T-cell (primary cell): ENCODE measurements around the gene LAMA5. TPM values are rescaled to one million over a fixed set of nuclear protein-coding genes. Genes with fewer than 3 reads are reported as not detected.

Experiments used
- ATAC-seq, 4 experiments: fragments of 200-7000 bp in 3 of 4; fragments of 150-1000 bp in 1 of 4; cut with Tn5 transposase; replicated peaks in 1 of 4; 1 replicate in 3 of 4; 2 replicates in 1 of 4; pipeline ENCODE4 v1.10.0; 2021; ENCODE audit warnings: moderate library complexity in 3 of 4, mild to moderate bottlenecking in 2 of 4, moderate number of reproducible peaks in 1 of 4
- CTCF ChIA-PET, 2 donors: fragments of 300-600 bp; sonication (Branson Sonifier 250); formaldehyde crosslinking; loops; one replicate each; lab custom pipeline; 2022; ENCODE audit warnings: antibody characterized with exemption in 2 of 2; lab: Charles Lee
- POLR2A ChIA-PET, 2 donors: fragments of 300-600 bp; sonication (Branson Sonifier 250); formaldehyde crosslinking; loops; one replicate each; lab custom pipeline; 2022; ENCODE audit warnings: antibody characterized with exemption in 2 of 2; lab: Charles Lee
- DNase-seq, 35 experiments: peaks; one replicate each; pipeline versions ENCODE4 v3.0.0 to v3.0.0-alpha.2; 2013 to 2023
- H3K27ac ChIP-seq: one replicate; pipeline ENCODE4 v1.5.1; 2013; ENCODE audit warnings: low read length
- H3K27me3 ChIP-seq, 2 experiments: replicated peaks in 1 of 2; 1 replicate in 1 of 2; 2 replicates in 1 of 2; pipeline versions ENCODE4 v1.6.1 to v1.7.0; 2013; ENCODE audit warnings: low read length in 1 of 2, mixed read lengths in 1 of 2; ENCODE audit not compliant: control insufficient read depth in 2 of 2, insufficient read depth in 2 of 2; ENCODE audit errors: extremely low read depth in 1 of 2
- H3K36me3 ChIP-seq, 2 donors: 1 replicate in 1 of 2; 2 replicates in 1 of 2; pipeline versions ENCODE4 v1.6.1 to v1.7.0; 2013; ENCODE audit warnings: low read length in 1 of 2; ENCODE audit not compliant: control insufficient read depth in 2 of 2, insufficient read depth in 1 of 2; ENCODE audit errors: extremely low read depth in 1 of 2
- H3K4me1 ChIP-seq, 2 experiments: 1 replicate in 1 of 2; 2 replicates in 1 of 2; pipeline versions ENCODE4 v1.6.1 to v1.7.0; 2013; ENCODE audit warnings: low read length in 2 of 2, mixed read lengths in 1 of 2; ENCODE audit not compliant: insufficient read depth in 2 of 2, control insufficient read depth in 1 of 2; ENCODE audit errors: extremely low read depth in 1 of 2
- H3K4me3 ChIP-seq, 2 donors: 1 replicate in 1 of 2; 2 replicates in 1 of 2; pipeline versions ENCODE4 v1.5.1 to v1.7.0; 2013; ENCODE audit warnings: mild to moderate bottlenecking in 2 of 2, low read length in 1 of 2, moderate library complexity in 1 of 2; ENCODE audit not compliant: control insufficient read depth in 1 of 2; ENCODE audit errors: extremely low read depth in 1 of 2
- H3K9me3 ChIP-seq: 2 replicates; pipeline ENCODE4 v1.7.0; 2013
- H3K27ac Mint-ChIP-seq, 2 donors: one replicate each; pipeline ENCODE4 v1.8.0; 2020 to 2021; ENCODE audit warnings: mild to moderate bottlenecking in 2 of 2, mixed read lengths in 2 of 2
- H3K27me3 Mint-ChIP-seq, 2 donors: one replicate each; pipeline ENCODE4 v1.8.0; 2021 to 2022; ENCODE audit warnings: mixed read lengths in 2 of 2
- H3K36me3 Mint-ChIP-seq: one replicate; pipeline ENCODE4 v1.8.0; 2021; ENCODE audit warnings: mixed read lengths
- H3K4me1 Mint-ChIP-seq, 3 donors: one replicate each; pipeline ENCODE4 v1.8.0; 2020 to 2022; ENCODE audit warnings: mixed read lengths in 3 of 3, mild to moderate bottlenecking in 1 of 3
- H3K4me3 Mint-ChIP-seq, 3 donors: one replicate each; pipeline ENCODE4 v1.8.0; 2020 to 2022; ENCODE audit warnings: mild to moderate bottlenecking in 3 of 3, mixed read lengths in 3 of 3, moderate library complexity in 3 of 3
- H3K9me3 Mint-ChIP-seq, 3 donors: one replicate each; pipeline ENCODE4 v1.8.0; 2020 to 2022; ENCODE audit warnings: mixed read lengths in 3 of 3
- WGBS: methylation state at CpG from one replicate; pipeline ENCODE4 v1.1.5; 2013; ENCODE audit warnings: missing lambda C conversion rate; ENCODE audit not compliant: insufficient coverage; 5-methylcytosine and 5-hydroxymethylcytosine counted together
- total RNA-seq, 35 experiments: library from RNA in 6 of 35; stranded (reverse) in 6 of 35; fragments of 120-200 nt in 1 of 35; gene quantifications; one replicate each; pipeline versions ENCODE4 v1.2.1 to v1.2.4 and lab custom pipeline; 2013 to 2026

LAMA5 gene
- total RNA-seq, 5 donors from 2014 or later (not counting 1 experiment from before 2014, with no cell fraction given), result 0.48 to 4.3 (median 3.0) TPM

DNA sequence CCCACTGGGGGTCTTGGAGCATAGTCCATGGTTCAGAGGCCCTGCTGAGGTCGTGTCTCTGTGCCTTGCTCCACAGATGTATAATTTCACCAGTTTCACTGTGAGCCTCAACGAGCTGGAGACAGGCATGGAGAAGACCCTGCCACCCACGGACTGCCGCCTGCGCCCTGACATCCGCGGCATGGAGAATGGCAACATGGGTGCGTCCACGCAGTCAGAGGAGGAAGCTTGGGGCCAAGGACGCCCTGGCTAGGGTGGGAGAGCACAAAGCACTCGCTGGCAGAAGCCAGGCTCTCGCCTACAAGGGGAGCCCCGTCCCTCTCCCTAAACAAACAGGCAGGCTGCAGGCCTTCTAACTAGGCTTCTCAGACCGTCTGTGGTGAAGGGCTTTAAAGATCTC, 78.0 kb downstream of the LAMA5 start:
- Histone ChIP-seq H3K4me1 (peaks cover 0 to 22% of the 10 kb centered on the region in 2 experiments), H3K27ac (no peak overlapping the region), H3K4me3 (no peak overlapping the region), H3K27me3 (no peaks in the 10 kb centered on the region), H3K36me3 (peaks cover 31 to 50% of the 10 kb centered on the region in 2 donors), H3K9me3 (no peaks in the 10 kb centered on the region)
- CTCF ChIA-PET, result no interaction called here
- POLR2A ChIA-PET, result no interaction called here
- WGBS, result 100% methylated on average over 3 of the region's 14 CpGs
- Mint-ChIP-seq H3K36me3 (peaks cover 38% of the 10 kb centered on the region), H3K4me1 (peaks cover 0 to 14% (median 6%) of the 10 kb centered on the region in 3 donors), H3K4me3 (no peak overlapping the region), H3K27ac (no peak overlapping the region), H3K9me3 (no peaks in the 10 kb centered on the region), H3K27me3 (no peaks in the 10 kb centered on the region)
- no peak for ATAC-seq
- DNase-seq, result no peak

DNA sequence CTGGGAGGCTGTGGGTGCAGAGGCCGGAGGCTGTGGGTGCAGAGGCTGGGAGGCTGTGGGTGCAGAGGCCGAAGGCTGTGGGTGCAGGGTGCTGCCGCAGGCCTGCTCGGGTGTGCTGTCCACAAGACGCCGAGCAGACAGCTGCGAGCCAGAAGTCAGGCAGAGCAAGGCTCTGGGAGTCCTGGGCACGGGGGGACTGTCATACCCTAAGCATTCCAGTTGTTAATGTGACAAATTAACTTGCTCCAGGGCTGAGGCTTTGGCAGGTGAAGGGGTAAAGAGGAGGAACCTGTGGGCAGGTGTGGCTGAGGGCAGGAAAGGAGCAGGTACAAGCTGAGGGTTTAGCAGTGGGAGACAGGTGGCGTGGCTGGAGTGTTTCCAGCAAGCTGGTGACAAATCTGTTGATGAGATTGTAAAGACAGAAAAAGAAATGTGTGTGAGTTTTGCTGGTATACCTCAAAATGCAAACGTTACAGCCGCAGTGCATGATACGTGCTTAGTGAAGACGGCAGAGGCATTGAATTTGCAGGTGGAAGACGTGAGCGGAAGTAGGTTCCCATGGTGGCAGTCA, 78.5 kb downstream of the LAMA5 start:
- Mint-ChIP-seq H3K36me3 (peaks cover 38% of the 10 kb centered on the region), H3K27ac (no peak overlapping the region)

GRCh38 chr20:62287759-62288534, 79.2 kb downstream of the LAMA5 start:
- no peak overlapping the region for H3K4me3 ChIP-seq
- peaks cover 31 to 55% of the 10 kb centered on the region in 2 donors for H3K36me3 ChIP-seq
- H3K27me3 Mint-ChIP-seq, result no peaks in the 10 kb centered on the region
- peaks cover 38% of the 10 kb centered on the region for H3K36me3 Mint-ChIP-seq
- H3K4me1 ChIP-seq, result peaks cover 0 to 19% of the 10 kb centered on the region in 2 experiments
- no peaks in the 10 kb centered on the region for H3K9me3 Mint-ChIP-seq
- POLR2A ChIA-PET, result no interaction called here
- H3K27ac ChIP-seq, result no peak overlapping the region
- DNase-seq (no peak), ATAC-seq (no peak)
- 93% methylated on average over 9 of the region's 12 CpGs for WGBS
- no peak overlapping the region for H3K4me3 Mint-ChIP-seq
- CTCF ChIA-PET, result no interaction called here
- no peaks in the 10 kb centered on the region for H3K27me3 ChIP-seq
- H3K4me1 Mint-ChIP-seq, result peaks cover 0 to 11% (median 6%) of the 10 kb centered on the region in 3 donors
- no peaks in the 10 kb centered on the region for H3K9me3 ChIP-seq
- H3K27ac Mint-ChIP-seq, result no peak overlapping the region

More for the DNA sequence above, 78.5 kb downstream of the LAMA5 start:
- H3K9me3 ChIP-seq, result no peaks in the 10 kb centered on the region
- no peak overlapping the region for H3K27ac ChIP-seq
- H3K36me3 ChIP-seq, result peaks cover 31 to 50% of the 10 kb centered on the region in 2 donors
- CTCF ChIA-PET, result no interaction called here
- H3K4me1 Mint-ChIP-seq, result peaks cover 0 to 14% (median 6%) of the 10 kb centered on the region in 3 donors
- H3K4me1 ChIP-seq, result peaks cover 0 to 22% of the 10 kb centered on the region in 2 experiments
- H3K4me3 Mint-ChIP-seq, result no peak overlapping the region
- POLR2A ChIA-PET, result no interaction called here
- no peaks in the 10 kb centered on the region for H3K9me3 Mint-ChIP-seq
- ATAC-seq, result no peak
- 94% methylated on average over 15 of the region's 15 CpGs for WGBS
- no peak overlapping the region for H3K4me3 ChIP-seq
- DNase-seq, result no peak
- H3K27me3 ChIP-seq, result no peaks in the 10 kb centered on the region
- H3K27me3 Mint-ChIP-seq, result no peaks in the 10 kb centered on the region

- POLR2A ChIA-PET, result no interaction called here
- CTCF ChIA-PET, result no interaction called here
- Mint-ChIP-seq H3K36me3 (peaks cover 38% of the 10 kb centered on the region), H3K4me3 (no peak overlapping the region), H3K4me1 (peaks cover 0 to 6% (median 4%) of the 10 kb centered on the region in 3 donors), H3K27ac (no peak overlapping the region), H3K9me3 (no peaks in the 10 kb centered on the region), H3K27me3 (no peaks in the 10 kb centered on the region)
- ATAC-seq (no peak), DNase-seq (no peak)
- peaks cover 33 to 61% of the 10 kb centered on the region in 2 donors for H3K36me3 ChIP-seq
- H3K4me1 ChIP-seq, result peaks cover 0 to 11% of the 10 kb centered on the region in 2 experiments
- H3K27me3 ChIP-seq, result no peaks in the 10 kb centered on the region
- H3K9me3 ChIP-seq, result no peaks in the 10 kb centered on the region
- WGBS, result 95% methylated on average over 2 of the region's 6 CpGs
- no peak overlapping the region for H3K4me3 ChIP-seq
- no peak overlapping the region for H3K27ac ChIP-seq
Measured at GRCh38 chr20:62287129-62287528, 80.0 kb downstream of the LAMA5 start.

DNA sequence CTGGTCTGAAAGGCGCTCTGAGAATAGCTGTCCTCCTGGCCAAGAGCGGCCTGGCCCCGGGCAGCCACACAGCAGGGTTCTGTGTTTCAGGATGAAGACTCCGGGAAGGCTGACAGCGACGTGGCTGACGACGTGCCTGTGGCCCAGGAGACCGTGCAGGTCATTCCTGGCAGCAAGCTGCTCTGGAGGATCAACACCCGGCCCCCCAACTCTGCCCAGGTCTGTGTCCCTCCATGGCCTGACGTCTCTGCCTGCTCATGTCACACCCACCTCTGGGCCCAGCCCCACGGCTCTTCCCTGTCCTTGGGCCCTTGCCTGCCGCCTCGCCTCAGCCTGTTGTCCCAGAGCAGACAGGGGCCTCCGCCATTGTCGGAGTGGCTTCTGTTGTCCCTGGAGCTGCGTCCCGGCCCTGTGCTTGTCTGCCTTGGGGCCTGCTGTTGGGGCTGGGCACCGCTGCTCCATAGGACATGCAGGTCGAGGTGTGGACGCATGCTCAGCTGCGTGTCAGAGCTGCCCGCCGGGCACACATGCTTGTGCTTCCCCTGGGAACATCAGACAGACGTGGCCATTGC, 80.5 kb downstream of the LAMA5 start:
- ChIA-PET CTCF (no interaction called here), POLR2A (no interaction called here)
- ATAC-seq (no peak), DNase-seq (no peak)
- Mint-ChIP-seq H3K9me3 (no peaks in the 10 kb centered on the region), H3K27me3 (no peaks in the 10 kb centered on the region), H3K4me1 (peaks cover 0 to 3% (median 3%) of the 10 kb centered on the region in 3 donors), H3K36me3 (peaks cover 41% of the 10 kb centered on the region), H3K27ac (no peak overlapping the region), H3K4me3 (no peak overlapping the region)
- Histone ChIP-seq H3K4me3 (no peak overlapping the region), H3K27me3 (no peaks in the 10 kb centered on the region), H3K9me3 (no peaks in the 10 kb centered on the region), H3K36me3 (peaks cover 32 to 63% of the 10 kb centered on the region in 2 donors), H3K27ac (no peak overlapping the region), H3K4me1 (peaks cover 0 to 5% of the 10 kb centered on the region in 2 experiments)
- WGBS, result 98% methylated on average over 25 of the region's 25 CpGs

- no peaks in the 10 kb centered on the region for H3K9me3 ChIP-seq
- ChIA-PET CTCF (no interaction called here), POLR2A (no interaction called here)
- H3K36me3 ChIP-seq, result peaks cover 30 to 65% of the 10 kb centered on the region in 2 donors
- no peak for DNase-seq
- Mint-ChIP-seq H3K4me3 (no peak overlapping the region), H3K9me3 (no peaks in the 10 kb centered on the region), H3K27me3 (no peaks in the 10 kb centered on the region), H3K36me3 (peaks cover 41% of the 10 kb centered on the region), H3K27ac (no peak overlapping the region), H3K4me1 (no peaks in the 10 kb centered on the region)
- no peak overlapping the region for H3K4me3 ChIP-seq
- WGBS, result 84% methylated on average over 21 of the region's 23 CpGs
- no peak for ATAC-seq
- no peaks in the 10 kb centered on the region for H3K4me1 ChIP-seq
- no peaks in the 10 kb centered on the region for H3K27me3 ChIP-seq
- no peak overlapping the region for H3K27ac ChIP-seq
Measured at GRCh38 chr20:62285722-62286121, 81.4 kb downstream of the LAMA5 start.
